ENCODE results near the gene TTC17.
A peak's percentile ranks its signal among the peaks of the same experiment; 100 is the strongest.

The TTC17 gene

GRCh38 chr11:43381802-43382201, 23.1 kb downstream of the TTC17 start:
- no peak for DNase-seq (ENCODE audit: low read depth)
- H3K4me3 ChIP-seq (ENCODE audit: control insufficient read depth, low read depth, low read length) = no peak overlapping the region
- no peak for TF ChIP-seq CTCF (conservative IDR thresholded peaks at IDR 0.05; ENCODE audit: control insufficient read depth, insufficient read depth, low read depth, low read length)

GRCh38 chr11:43382614-43383013, 23.9 kb downstream of the TTC17 start:
- no peak overlapping the region for H3K4me3 ChIP-seq (ENCODE audit: control insufficient read depth, low read depth, low read length)
- no peak for TF ChIP-seq CTCF (conservative IDR thresholded peaks at IDR 0.05; ENCODE audit: control insufficient read depth, insufficient read depth, low read depth, low read length)
- DNase-seq (ENCODE audit: low read depth) = no peak

- DNase-seq (ENCODE audit: low read depth) = no peak
- H3K4me3 ChIP-seq (ENCODE audit: control insufficient read depth, low read depth, low read length) = no peak overlapping the region
- TF ChIP-seq CTCF (conservative IDR thresholded peaks at IDR 0.05; ENCODE audit: control insufficient read depth, insufficient read depth, low read depth, low read length) = no peak
Observed at GRCh38 chr11:43384393-43384792, 25.7 kb downstream of the TTC17 start.

GRCh38 chr11:43392713-43393112, 34.0 kb downstream of the TTC17 start:
- TF ChIP-seq CTCF (conservative IDR thresholded peaks at IDR 0.05; ENCODE audit: control insufficient read depth, insufficient read depth, low read depth, low read length) = no peak
- no peak overlapping the region for H3K4me3 ChIP-seq (ENCODE audit: control insufficient read depth, low read depth, low read length)
- no peak for DNase-seq (ENCODE audit: low read depth)

GRCh38 chr11:43393765-43394355, 35.1 kb downstream of the TTC17 start:
- peak; percentile 18 for DNase-seq (ENCODE audit: low read depth)
- no peak overlapping the region for H3K4me3 ChIP-seq (ENCODE audit: control insufficient read depth, low read depth, low read length)
- TF ChIP-seq CTCF (conservative IDR thresholded peaks at IDR 0.05; ENCODE audit: control insufficient read depth, insufficient read depth, low read depth, low read length) = no peak

- H3K4me3 ChIP-seq (ENCODE audit: control insufficient read depth, low read depth, low read length) = no peak overlapping the region
- DNase-seq (ENCODE audit: low read depth) = no peak
- no peak for TF ChIP-seq CTCF (conservative IDR thresholded peaks at IDR 0.05; ENCODE audit: control insufficient read depth, insufficient read depth, low read depth, low read length)
Observed at GRCh38 chr11:43396617-43397016, 37.9 kb downstream of the TTC17 start.

GRCh38 chr11:43397251-43397650, 38.5 kb downstream of the TTC17 start:
- no peak for DNase-seq (ENCODE audit: low read depth)

More at GRCh38 chr11:43397251-43397650, 38.5 kb downstream of the TTC17 start:
- H3K4me3 ChIP-seq (ENCODE audit: control insufficient read depth, low read depth, low read length) = no peak overlapping the region
- no peak for TF ChIP-seq CTCF (conservative IDR thresholded peaks at IDR 0.05; ENCODE audit: control insufficient read depth, insufficient read depth, low read depth, low read length)

Data from fibroblast of mammary gland (primary cell).